CD4-positive, alpha-beta T cell (primary cell): Measurements from ENCODE around the gene ST3GAL3. TPM values are rescaled to one million over a fixed set of nuclear protein-coding genes. Genes with fewer than 3 reads are reported as not detected.
A peak's percentile ranks its signal among the peaks of the same experiment; 100 is the strongest.

Experiments used
- ATAC-seq: fragments of 200-7000 bp; cut with Tn5 transposase; one replicate; pipeline ENCODE4 v1.10.0; 2022; ENCODE audit warnings: mild to moderate bottlenecking; ENCODE audit not compliant: poor library complexity
- CTCF ChIA-PET: fragments of 350-600 bp; sonication (Branson Sonifier 250); formaldehyde crosslinking; loops from one replicate; lab custom pipeline; 2021; ENCODE audit warnings: antibody characterized with exemption, inconsistent platforms; lab: Charles Lee
- POLR2A ChIA-PET: fragments of 350-600 bp; sonication (Branson Sonifier 250); formaldehyde crosslinking; loops from one replicate; lab custom pipeline; 2021; ENCODE audit warnings: antibody characterized with exemption, inconsistent platforms; lab: Charles Lee
- DNase-seq, 14 experiments: peaks; one replicate each; pipeline ENCODE4 v3.0.0-alpha.2; 2013 to 2020; ENCODE audit warnings: mixed read lengths in 2 of 14
- H3K27ac ChIP-seq, 2 donors: one replicate each; pipeline versions ENCODE4 v1.5.1 to v1.7.0; 2013; ENCODE audit warnings: low read length in 2 of 2, low read depth in 1 of 2, mild to moderate bottlenecking in 1 of 2
- H3K27me3 ChIP-seq, 2 experiments: 1 replicate in 1 of 2; 2 replicates in 1 of 2; pipeline versions ENCODE4 v1.6.1 to v1.7.0; 2013; ENCODE audit warnings: low read length in 2 of 2, control low read depth in 1 of 2, mild to moderate bottlenecking in 1 of 2, moderate library complexity in 1 of 2; ENCODE audit not compliant: insufficient read depth in 2 of 2, control insufficient read depth in 1 of 2
- H3K36me3 ChIP-seq: one replicate; pipeline ENCODE4 v1.6.1; 2013; ENCODE audit warnings: low read length, control low read depth; ENCODE audit not compliant: insufficient read depth
- H3K4me1 ChIP-seq: one replicate; pipeline ENCODE4 v1.6.1; 2013; ENCODE audit warnings: low read length, control low read depth; ENCODE audit not compliant: insufficient read depth
- H3K4me3 ChIP-seq: one replicate; pipeline ENCODE4 v1.5.1; 2013; ENCODE audit warnings: mild to moderate bottlenecking, low read length, moderate library complexity
- H3K9me3 ChIP-seq, 2 experiments: 1 replicate in 1 of 2; 2 replicates in 1 of 2; pipeline versions ENCODE4 v1.6.1 to v1.7.0; 2013; ENCODE audit warnings: low read length in 2 of 2, mild to moderate bottlenecking in 2 of 2, control low read depth in 1 of 2, moderate library complexity in 1 of 2; ENCODE audit not compliant: control insufficient read depth in 1 of 2, insufficient read depth in 1 of 2
- H3K27ac Mint-ChIP-seq: one replicate; pipeline ENCODE4 v1.8.0; 2020; ENCODE audit warnings: mixed read lengths
- H3K27me3 Mint-ChIP-seq: one replicate; pipeline ENCODE4 v1.8.0; 2021; ENCODE audit warnings: mixed read lengths
- H3K36me3 Mint-ChIP-seq: one replicate; pipeline ENCODE4 v1.8.0; 2021; ENCODE audit warnings: low read depth, mixed read lengths
- H3K4me1 Mint-ChIP-seq: one replicate; pipeline ENCODE4 v1.8.0; 2021; ENCODE audit warnings: low read depth, mixed read lengths
- H3K4me3 Mint-ChIP-seq: one replicate; pipeline ENCODE4 v1.8.0; 2020; ENCODE audit warnings: mild to moderate bottlenecking, mixed read lengths
- H3K9me3 Mint-ChIP-seq: one replicate; pipeline ENCODE4 v1.8.0; 2020; ENCODE audit warnings: mixed read lengths
- intact Hi-C, 2 experiments: fragments of 100-400 bp; cut with DNase I in 1 of 2; cut with micrococcal nuclease in 1 of 2; formaldehyde crosslinking; loops; one replicate each; pipeline versions ENCODE4 v1.15.1 to v1.9.0; 2023 to 2025; cut with DNase I, micrococcal nuclease
- total RNA-seq, 174 experiments: library from RNA in 2 of 174; stranded (reverse) in 2 of 174; gene quantifications; one replicate each; pipeline ENCODE4 v1.2.3 and lab custom pipeline; 2021 to 2026
- TF ChIP-seq, protein P1 (sequence below): fragments of 200-600 bp; IDR thresholded peaks from one replicate; pipeline ENCODE4 v1.8.0; 2022; ENCODE audit warnings: antibody characterized with exemption, mild to moderate bottlenecking

Gene ST3GAL3
- total RNA-seq, 2 experiments from 2014 or later: 17.6 to 20.5 TPM

GRCh38 chr1:43757343-43758053 lies 50.2 kb downstream of the ST3GAL3 start:
- no peaks in the 10 kb centered on the region for H3K4me1 ChIP-seq
- no peaks in the 10 kb centered on the region for H3K9me3 Mint-ChIP-seq
- H3K27ac Mint-ChIP-seq: no peak overlapping the region
- CTCF ChIA-PET: no interaction called here
- no peak overlapping the region for H3K27ac ChIP-seq
- ATAC-seq: no peak
- no peaks in the 10 kb centered on the region for H3K27me3 ChIP-seq
- intact Hi-C loops: no loop called here
- TF ChIP-seq, protein P1, sequence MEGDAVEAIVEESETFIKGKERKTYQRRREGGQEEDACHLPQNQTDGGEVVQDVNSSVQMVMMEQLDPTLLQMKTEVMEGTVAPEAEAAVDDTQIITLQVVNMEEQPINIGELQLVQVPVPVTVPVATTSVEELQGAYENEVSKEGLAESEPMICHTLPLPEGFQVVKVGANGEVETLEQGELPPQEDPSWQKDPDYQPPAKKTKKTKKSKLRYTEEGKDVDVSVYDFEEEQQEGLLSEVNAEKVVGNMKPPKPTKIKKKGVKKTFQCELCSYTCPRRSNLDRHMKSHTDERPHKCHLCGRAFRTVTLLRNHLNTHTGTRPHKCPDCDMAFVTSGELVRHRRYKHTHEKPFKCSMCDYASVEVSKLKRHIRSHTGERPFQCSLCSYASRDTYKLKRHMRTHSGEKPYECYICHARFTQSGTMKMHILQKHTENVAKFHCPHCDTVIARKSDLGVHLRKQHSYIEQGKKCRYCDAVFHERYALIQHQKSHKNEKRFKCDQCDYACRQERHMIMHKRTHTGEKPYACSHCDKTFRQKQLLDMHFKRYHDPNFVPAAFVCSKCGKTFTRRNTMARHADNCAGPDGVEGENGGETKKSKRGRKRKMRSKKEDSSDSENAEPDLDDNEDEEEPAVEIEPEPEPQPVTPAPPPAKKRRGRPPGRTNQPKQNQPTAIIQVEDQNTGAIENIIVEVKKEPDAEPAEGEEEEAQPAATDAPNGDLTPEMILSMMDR: no peak
- H3K4me3 Mint-ChIP-seq: no peak overlapping the region
- H3K9me3 ChIP-seq: no peaks in the 10 kb centered on the region
- no peaks in the 10 kb centered on the region for H3K36me3 ChIP-seq
- peaks cover 9% of the 10 kb centered on the region for H3K36me3 Mint-ChIP-seq
- no peak overlapping the region for H3K4me3 ChIP-seq
- POLR2A ChIA-PET: no interaction called here
- DNase-seq: no peak
- H3K4me1 Mint-ChIP-seq: no peaks in the 10 kb centered on the region
- H3K27me3 Mint-ChIP-seq: no peaks in the 10 kb centered on the region

GRCh38 chr1:43760745-43761317 lies 53.5 kb downstream of the ST3GAL3 start:
- no peak for ATAC-seq
- TF ChIP-seq, protein P1: no peak
- Histone ChIP-seq H3K36me3 (no peaks in the 10 kb centered on the region), H3K27me3 (no peaks in the 10 kb centered on the region), H3K4me1 (no peaks in the 10 kb centered on the region), H3K9me3 (no peaks in the 10 kb centered on the region), H3K4me3 (no peak overlapping the region), H3K27ac (no peak overlapping the region)
- no peaks in the 10 kb centered on the region for H3K27me3 Mint-ChIP-seq
- H3K4me1 Mint-ChIP-seq: peaks cover 6% of the 10 kb centered on the region
- ChIA-PET CTCF (no interaction called here), POLR2A (no interaction called here)
- no peaks in the 10 kb centered on the region for H3K9me3 Mint-ChIP-seq
- no peak overlapping the region for H3K4me3 Mint-ChIP-seq
- no peak for DNase-seq
- no peaks in the 10 kb centered on the region for H3K36me3 Mint-ChIP-seq
- H3K27ac Mint-ChIP-seq: no peak overlapping the region
- intact Hi-C loops: loop anchor here (5.0 kb wide), 3 partner anchors 186 to 276 kb away; partner anchors contain the start of genes IPO13 (in 1 of the 2) and PTPRF (in 1 of the 2)

DNA sequence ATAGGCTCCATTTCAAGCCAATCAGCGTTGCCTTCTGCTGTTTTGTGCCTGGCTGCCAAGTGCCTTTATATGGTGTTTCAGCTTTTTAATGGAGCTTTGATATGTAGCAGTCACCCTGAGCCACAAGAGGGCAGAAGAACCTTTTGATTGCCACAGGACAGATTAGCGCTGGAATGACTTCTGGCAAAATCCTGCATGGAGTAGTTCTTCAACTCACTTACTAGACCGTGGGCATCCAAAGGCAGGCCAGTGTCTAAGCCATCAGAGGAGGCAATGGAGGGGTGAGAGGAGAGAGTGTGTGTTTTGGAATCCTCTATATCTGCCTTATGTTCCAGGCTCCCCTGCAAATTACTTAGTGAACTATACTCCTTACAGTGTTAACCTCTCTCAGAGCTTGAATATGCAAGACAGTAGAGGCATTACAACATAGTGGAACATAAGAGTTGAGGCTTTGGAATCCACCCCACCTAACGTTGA lies 56.2 kb downstream of the ST3GAL3 start:
- Mint-ChIP-seq H3K27me3 (no peaks in the 10 kb centered on the region), H3K36me3 (no peaks in the 10 kb centered on the region), H3K9me3 (no peaks in the 10 kb centered on the region), H3K27ac (no peak overlapping the region), H3K4me1 (peaks cover 6% of the 10 kb centered on the region), H3K4me3 (no peak overlapping the region)
- Histone ChIP-seq H3K4me3 (no peak overlapping the region), H3K27me3 (no peaks in the 10 kb centered on the region), H3K9me3 (no peaks in the 10 kb centered on the region), H3K36me3 (no peaks in the 10 kb centered on the region), H3K27ac (no peak overlapping the region), H3K4me1 (no peaks in the 10 kb centered on the region)
- ChIA-PET POLR2A (interaction anchor here (0.7 to 1.1 kb wide), 4 partner anchors 26 to 182 kb away, joined by 3 to 5 read pairs (median 4); partner anchors contain the start of gene ST3GAL3), CTCF (interaction anchor here (0.6 to 1.3 kb wide), 6 partner anchors 38 to 285 kb away, joined by 3 to 20 read pairs (median 3); partner anchors contain the start of gene ARTN)
- TF ChIP-seq, protein P1: peak; percentile 75
- DNase-seq: peak in 13 of 14 experiments; percentile 1 to 70 (median 17)
- ATAC-seq: peak; percentile 78
- intact Hi-C loops: loop anchor here (1.0 to 5.0 kb wide), 4 partner anchors 171 to 274 kb away; partner anchors contain the start of genes IPO13 (in 1 of the 2) and PTPRF (in 1 of the 2)
